IgD-negative memory B cell (primary cell): ENCODE measurements around the gene SLC15A3. TPM values are rescaled to one million over a fixed set of nuclear protein-coding genes. Genes with fewer than 3 reads are reported as not detected.
A peak's percentile ranks its signal among the peaks of the same experiment; 100 is the strongest.

Experiments used
- H3K27ac Mint-ChIP-seq, 3 donors: one replicate each; pipeline ENCODE4 v1.8.0; 2020 to 2022; ENCODE audit warnings: mild to moderate bottlenecking in 3 of 3, mixed read lengths in 3 of 3, moderate library complexity in 1 of 3
- H3K27me3 Mint-ChIP-seq: one replicate; pipeline ENCODE4 v1.8.0; 2021; ENCODE audit warnings: mixed read lengths
- H3K36me3 Mint-ChIP-seq: one replicate; pipeline ENCODE4 v1.8.0; 2020; ENCODE audit warnings: mild to moderate bottlenecking, mixed read lengths
- H3K4me1 Mint-ChIP-seq, 3 donors: one replicate each; pipeline ENCODE4 v1.8.0; 2020 to 2022; ENCODE audit warnings: mixed read lengths in 3 of 3, mild to moderate bottlenecking in 1 of 3
- H3K4me3 Mint-ChIP-seq, 4 donors: one replicate each; pipeline ENCODE4 v1.8.0; 2020 to 2022; ENCODE audit warnings: mild to moderate bottlenecking in 4 of 4, mixed read lengths in 4 of 4, moderate library complexity in 3 of 4
- H3K9me3 Mint-ChIP-seq, 3 donors: one replicate each; pipeline ENCODE4 v1.8.0; 2020 to 2021; ENCODE audit warnings: mixed read lengths in 3 of 3, mild to moderate bottlenecking in 1 of 3
- polyA plus RNA-seq: library from polyadenylated mRNA; unstranded; fragments of 300-500 nt; fragmentation: Illumina TruSeq; gene quantifications from one replicate; pipeline ENCODE4 v1.2.3, GENCODE V29; 2021

The SLC15A3 gene
- polyA plus RNA-seq, 1 donor from 2014 or later = 15.2 TPM

DNA sequence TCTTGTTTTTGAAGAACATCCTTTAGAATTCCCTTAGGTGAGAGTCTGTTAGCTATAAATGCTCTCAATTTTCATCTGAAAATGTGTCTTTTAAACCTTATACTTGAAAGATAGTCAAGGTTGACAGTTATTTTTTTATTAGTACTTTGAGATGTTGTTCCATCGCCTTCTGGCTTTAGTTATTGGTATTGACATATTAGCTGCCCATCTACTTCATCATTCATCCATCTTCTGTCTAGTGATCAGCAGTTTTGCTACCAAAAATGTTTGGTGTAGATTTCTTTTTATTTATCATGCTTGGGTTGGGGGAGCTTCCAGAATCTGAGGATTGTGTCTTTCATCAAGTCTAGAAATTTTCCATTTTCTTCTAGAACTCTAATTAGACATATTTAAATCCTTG is 16.2 kb upstream of the SLC15A3 start:
- no peaks in the 10 kb centered on the region for H3K36me3 Mint-ChIP-seq
- no peaks in the 10 kb centered on the region for H3K27me3 Mint-ChIP-seq
- H3K4me3 Mint-ChIP-seq = no peak overlapping the region
- H3K27ac Mint-ChIP-seq = peak overlapping the region in 1 of 3 donors; percentile 39
- H3K4me1 Mint-ChIP-seq = peaks cover 11 to 18% (median 15%) of the 10 kb centered on the region in 3 donors
- H3K9me3 Mint-ChIP-seq = peaks cover 0 to 5% (median 4%) of the 10 kb centered on the region in 3 donors

DNA sequence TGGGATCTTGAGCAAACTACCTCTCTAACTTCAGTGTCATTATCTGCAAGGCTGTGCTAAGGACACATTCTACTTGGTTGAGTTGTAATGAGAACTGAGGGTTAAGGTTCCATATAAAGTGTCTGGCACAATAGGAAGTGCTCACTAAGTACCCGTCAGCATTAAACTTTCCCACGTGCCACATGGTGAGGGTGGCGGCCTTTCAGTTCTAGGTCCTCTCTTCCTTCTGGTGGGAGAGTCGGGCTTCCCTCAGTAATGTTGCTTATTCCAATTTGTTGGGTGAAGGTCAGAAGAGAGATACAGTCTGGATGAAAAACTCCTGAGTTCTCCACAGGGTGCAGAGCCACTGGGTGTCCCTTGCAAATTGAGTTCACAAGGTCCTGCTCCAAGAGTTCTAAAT is 14.9 kb upstream of the SLC15A3 start:
- Mint-ChIP-seq H3K9me3 (peaks cover 0 to 5% (median 4%) of the 10 kb centered on the region in 3 donors), H3K27ac (no peak overlapping the region), H3K27me3 (no peaks in the 10 kb centered on the region), H3K4me1 (peaks cover 9 to 15% (median 15%) of the 10 kb centered on the region in 3 donors), H3K4me3 (no peak overlapping the region), H3K36me3 (no peaks in the 10 kb centered on the region)

DNA sequence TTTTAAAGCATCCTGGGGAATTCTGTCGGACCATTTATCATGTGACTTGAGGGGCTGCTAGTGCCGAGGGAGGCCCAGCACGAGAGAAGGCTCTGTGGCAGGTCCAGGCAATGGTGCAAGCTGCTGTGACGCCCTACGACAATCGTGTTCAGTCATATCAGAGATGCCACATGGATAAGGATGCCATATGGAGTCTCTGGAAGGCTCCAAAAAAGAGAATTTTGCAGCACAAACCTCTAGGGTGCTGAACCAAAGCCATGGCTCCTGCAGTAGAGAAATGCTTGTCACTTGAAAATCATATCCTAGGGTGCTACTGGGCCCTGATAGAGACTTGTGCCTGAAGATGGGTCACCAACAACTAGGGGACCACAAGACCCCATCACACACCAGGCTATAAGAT is 12.8 kb upstream of the SLC15A3 start:
- Mint-ChIP-seq H3K27ac (no peak overlapping the region), H3K27me3 (no peaks in the 10 kb centered on the region), H3K9me3 (peaks cover 0 to 5% (median 4%) of the 10 kb centered on the region in 3 donors), H3K36me3 (peaks cover under 1% of the 10 kb centered on the region), H3K4me3 (no peak overlapping the region), H3K4me1 (peaks cover 0 to 2% (median 0%) of the 10 kb centered on the region in 3 donors)

DNA sequence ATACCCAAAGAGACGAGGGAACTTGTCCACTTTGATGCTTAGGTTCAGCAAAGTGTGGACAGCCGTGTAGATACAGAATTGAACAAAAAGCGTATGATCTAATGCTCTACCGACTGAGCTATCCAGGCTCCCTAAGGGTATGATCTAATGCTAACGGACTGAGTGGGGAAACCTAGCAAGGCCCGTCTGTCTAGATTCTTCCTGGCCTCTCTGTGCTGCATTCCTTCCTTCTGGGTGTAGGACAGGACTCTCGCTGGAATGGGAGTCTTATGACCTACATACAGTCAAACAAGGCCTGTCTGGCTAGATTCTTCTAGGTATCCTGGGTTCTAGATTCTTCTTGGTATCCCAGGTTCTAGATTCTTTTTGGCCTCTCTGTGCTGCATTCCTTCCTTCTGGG is 8.4 kb upstream of the SLC15A3 start:
- Mint-ChIP-seq H3K4me3 (no peak overlapping the region), H3K36me3 (peaks cover 2% of the 10 kb centered on the region), H3K9me3 (no peaks in the 10 kb centered on the region), H3K27ac (no peak overlapping the region), H3K27me3 (no peaks in the 10 kb centered on the region), H3K4me1 (peaks cover 0 to 3% (median 1%) of the 10 kb centered on the region in 3 donors)

DNA sequence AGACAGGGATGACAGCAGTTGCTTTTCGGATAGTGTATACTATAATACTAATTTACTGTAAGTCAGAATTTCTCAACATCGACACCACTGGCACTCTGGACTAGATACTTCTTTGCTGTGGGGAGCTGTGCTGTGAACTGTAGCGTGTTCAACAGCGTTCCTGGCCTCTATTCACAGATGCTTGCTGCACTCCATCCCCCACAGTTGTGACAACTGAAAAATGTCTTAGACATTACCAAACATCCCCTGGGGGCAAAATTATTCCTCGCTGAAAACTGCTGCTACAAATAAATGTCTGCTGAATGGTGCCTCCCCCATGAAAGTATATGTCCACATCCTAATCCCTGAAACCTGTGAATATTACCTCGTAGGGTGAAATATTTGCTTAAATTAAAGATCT is 7.5 kb upstream of the SLC15A3 start:
- Mint-ChIP-seq H3K27me3 (no peaks in the 10 kb centered on the region), H3K27ac (no peak overlapping the region), H3K4me1 (peaks cover 1 to 4% (median 2%) of the 10 kb centered on the region in 3 donors), H3K9me3 (no peaks in the 10 kb centered on the region), H3K36me3 (peaks cover 2% of the 10 kb centered on the region), H3K4me3 (no peak overlapping the region)

DNA sequence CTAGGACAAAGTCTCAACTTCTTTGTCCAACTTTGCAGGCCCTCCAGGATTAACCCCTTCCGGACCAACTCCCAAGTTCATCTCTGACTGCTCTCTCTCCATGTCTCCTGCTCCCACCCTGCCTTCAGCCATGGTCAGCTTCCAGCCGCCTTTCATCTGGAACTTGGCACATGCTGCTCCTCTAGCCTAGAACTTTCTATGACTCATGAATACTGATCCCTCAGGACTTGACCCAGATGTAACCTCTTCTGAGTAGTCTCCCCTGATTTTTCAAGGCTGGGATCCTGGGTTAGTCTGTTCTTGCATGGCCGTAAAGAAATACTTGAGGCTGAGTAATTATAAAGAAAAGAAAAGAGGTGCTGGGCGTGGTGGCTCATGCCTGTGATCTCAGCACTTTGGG is 5.2 kb upstream of the SLC15A3 start:
- no peaks in the 10 kb centered on the region for H3K27me3 Mint-ChIP-seq
- peaks cover 13 to 21% (median 19%) of the 10 kb centered on the region in 3 donors for H3K4me1 Mint-ChIP-seq
- peaks cover 2% of the 10 kb centered on the region for H3K36me3 Mint-ChIP-seq
- no peaks in the 10 kb centered on the region for H3K9me3 Mint-ChIP-seq
- peak overlapping the region in 1 of 3 donors; percentile 55 for H3K27ac Mint-ChIP-seq
- peak overlapping the region in 1 of 4 donors; percentile 10 for H3K4me3 Mint-ChIP-seq

DNA sequence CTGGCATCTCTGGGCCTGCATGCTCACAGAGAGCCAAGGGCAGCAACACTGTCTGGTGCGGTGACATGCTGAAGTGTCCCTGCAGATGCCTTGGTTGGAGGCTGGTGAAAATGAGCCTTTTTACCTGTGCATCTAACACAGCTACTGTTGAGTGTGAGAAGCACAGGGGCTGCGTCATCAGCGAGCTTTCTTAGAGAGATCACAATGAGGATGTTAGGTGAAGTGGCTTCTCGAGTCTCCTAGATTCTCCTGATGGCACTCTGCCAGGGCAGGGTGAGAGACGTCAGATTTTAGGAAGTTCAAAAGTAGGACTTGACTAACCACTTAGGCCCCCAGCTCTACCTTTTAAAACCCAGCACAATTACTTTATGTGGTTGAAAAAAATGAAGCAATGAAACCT is 3.6 kb upstream of the SLC15A3 start:
- no peaks in the 10 kb centered on the region for H3K27me3 Mint-ChIP-seq
- H3K4me1 Mint-ChIP-seq = peaks cover 15 to 22% (median 19%) of the 10 kb centered on the region in 3 donors
- H3K9me3 Mint-ChIP-seq = no peaks in the 10 kb centered on the region
- H3K36me3 Mint-ChIP-seq = peaks cover 2% of the 10 kb centered on the region
- peak overlapping the region in 2 of 4 donors; percentile 40 to 57 for H3K4me3 Mint-ChIP-seq
- H3K27ac Mint-ChIP-seq = peak overlapping the region; percentile 18 to 88 (median 23)

DNA sequence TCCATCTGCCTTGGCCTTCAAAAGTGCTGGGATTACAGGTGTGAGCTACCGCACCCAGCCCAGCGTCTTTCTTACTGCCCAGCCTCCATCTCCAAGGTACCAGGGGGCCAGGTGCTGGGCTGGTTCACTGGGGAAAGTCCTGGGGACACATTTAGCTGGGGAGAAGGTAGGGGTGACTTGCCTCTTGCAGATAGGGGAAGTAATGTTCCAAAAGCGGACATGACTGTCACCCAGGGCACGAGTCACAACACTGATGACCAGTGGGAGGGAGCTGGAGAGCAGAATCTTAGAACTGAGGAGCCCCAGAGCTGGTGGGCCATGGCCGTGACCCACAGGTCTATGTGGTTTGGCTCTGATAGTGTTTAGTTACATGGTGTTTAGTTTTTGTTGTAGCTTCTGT is 2.4 kb upstream of the SLC15A3 start:
- no peaks in the 10 kb centered on the region for H3K9me3 Mint-ChIP-seq
- H3K27me3 Mint-ChIP-seq = no peaks in the 10 kb centered on the region
- peak overlapping the region in 3 of 4 donors; percentile 25 to 84 (median 63) for H3K4me3 Mint-ChIP-seq
- H3K4me1 Mint-ChIP-seq = peaks cover 19 to 30% (median 22%) of the 10 kb centered on the region in 3 donors
- no peaks in the 10 kb centered on the region for H3K36me3 Mint-ChIP-seq
- peak overlapping the region; percentile 90 to 98 (median 94) for H3K27ac Mint-ChIP-seq

DNA sequence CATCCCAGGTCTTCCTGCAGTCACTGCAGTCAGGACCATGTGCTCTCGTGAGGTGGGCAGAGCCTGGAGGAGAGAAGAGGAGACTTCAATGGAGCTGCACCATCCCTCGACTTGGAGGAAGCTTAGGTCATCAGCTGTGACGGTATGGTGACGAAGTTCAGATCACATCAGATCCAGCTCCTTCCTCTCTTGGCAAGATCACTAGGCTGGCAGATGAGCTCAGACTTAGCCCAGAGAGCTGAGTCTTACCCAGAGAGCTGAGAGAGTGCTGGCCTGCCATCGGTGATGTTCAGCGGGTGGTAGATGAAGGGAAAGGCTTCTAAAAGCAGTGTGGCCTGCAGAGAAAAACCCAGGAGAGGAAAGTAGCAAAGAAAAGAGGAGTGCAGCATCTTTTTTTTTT is 1.8 kb upstream of the SLC15A3 start:
- H3K4me1 Mint-ChIP-seq = peaks cover 19 to 32% (median 24%) of the 10 kb centered on the region in 3 donors
- no peaks in the 10 kb centered on the region for H3K9me3 Mint-ChIP-seq
- H3K4me3 Mint-ChIP-seq = peak overlapping the region in 3 of 4 donors; percentile 73 to 84 (median 83)
- H3K27ac Mint-ChIP-seq = peak overlapping the region; percentile 90 to 98 (median 94)
- no peaks in the 10 kb centered on the region for H3K36me3 Mint-ChIP-seq
- H3K27me3 Mint-ChIP-seq = no peaks in the 10 kb centered on the region

DNA sequence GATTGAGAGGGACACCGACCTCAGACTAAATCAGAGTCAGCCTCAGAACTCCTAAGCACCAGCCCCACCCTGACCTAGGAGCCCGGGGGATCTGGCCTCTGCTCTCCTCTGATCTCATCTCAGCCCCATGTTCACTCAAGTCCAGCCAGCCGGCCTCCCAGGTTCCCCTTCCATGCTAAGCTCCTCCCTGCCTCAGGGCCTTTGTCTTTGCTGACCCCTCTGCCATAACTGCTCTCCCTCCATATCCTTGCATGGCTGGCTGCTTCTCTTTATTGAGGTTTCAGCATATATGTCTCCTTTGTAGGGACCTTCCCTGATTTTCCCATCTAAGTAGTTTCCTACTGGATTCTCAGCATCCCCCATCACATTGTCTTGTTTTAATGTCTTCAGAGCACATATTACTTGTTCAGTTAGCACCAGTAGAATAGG is 780 bp upstream of the SLC15A3 start:
- H3K9me3 Mint-ChIP-seq = no peaks in the 10 kb centered on the region
- H3K4me1 Mint-ChIP-seq = peaks cover 27 to 39% (median 31%) of the 10 kb centered on the region in 3 donors
- peak overlapping the region; percentile 83 to 95 (median 88) for H3K4me3 Mint-ChIP-seq
- H3K27me3 Mint-ChIP-seq = no peaks in the 10 kb centered on the region
- H3K36me3 Mint-ChIP-seq = no peaks in the 10 kb centered on the region
- H3K27ac Mint-ChIP-seq = peak overlapping the region; percentile 90 to 98 (median 94)

DNA sequence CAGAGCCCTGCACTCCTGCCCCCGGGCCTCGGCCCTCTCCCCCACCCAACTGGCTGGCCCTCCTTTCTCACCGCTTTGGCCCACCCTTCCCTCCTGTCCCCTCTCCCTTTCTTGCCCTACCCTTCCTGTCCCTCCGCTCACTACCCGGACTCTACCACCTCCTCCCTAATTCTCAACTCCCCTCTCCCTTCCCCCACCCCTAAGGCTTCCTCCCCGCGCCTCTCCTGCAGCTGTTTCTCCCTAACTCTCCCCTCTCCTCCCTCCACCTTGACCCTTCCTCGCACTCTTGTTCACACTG is 421 bp downstream of the SLC15A3 start:
- peaks cover 27 to 45% (median 33%) of the 10 kb centered on the region in 3 donors for H3K4me1 Mint-ChIP-seq
- H3K4me3 Mint-ChIP-seq = peak overlapping the region; percentile 83 to 95 (median 88)
- H3K27me3 Mint-ChIP-seq = no peaks in the 10 kb centered on the region
- H3K9me3 Mint-ChIP-seq = no peaks in the 10 kb centered on the region
- H3K27ac Mint-ChIP-seq = peak overlapping the region; percentile 90 to 98 (median 94)
- H3K36me3 Mint-ChIP-seq = no peaks in the 10 kb centered on the region

DNA sequence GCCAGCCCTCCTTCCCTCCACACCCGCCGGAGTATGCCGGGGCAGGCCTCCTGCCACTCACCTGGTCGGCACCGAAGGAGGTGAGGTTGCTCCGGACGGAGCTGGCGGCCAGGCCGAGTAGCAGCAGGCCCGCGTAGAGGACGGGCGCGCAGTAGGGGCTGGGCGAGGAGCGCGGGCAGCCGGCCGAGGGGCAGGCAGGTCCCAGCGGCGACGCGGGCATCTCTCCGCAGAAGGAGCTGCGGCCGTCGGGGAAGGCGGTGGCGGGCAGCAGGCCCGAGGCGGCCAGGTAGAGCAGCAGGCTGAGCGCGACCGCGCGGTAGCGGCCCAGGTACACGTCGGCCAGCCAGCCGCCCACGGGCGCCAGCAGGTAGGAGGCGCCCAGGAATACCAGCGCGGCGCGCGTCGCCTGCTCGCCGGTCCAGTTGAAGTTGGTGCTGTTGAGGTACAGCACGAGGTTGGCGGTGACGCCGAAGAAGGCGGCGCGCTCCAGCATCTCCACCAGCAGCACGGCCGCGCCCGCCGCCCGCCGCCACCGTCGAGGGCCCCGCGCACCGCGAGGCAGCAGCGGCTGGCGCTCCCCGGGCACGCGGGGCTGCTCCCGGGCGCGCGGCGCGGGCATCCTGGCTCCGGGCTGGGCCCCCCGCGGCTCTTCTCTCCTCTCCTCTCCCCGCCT is 907 bp downstream of the SLC15A3 start:
- Mint-ChIP-seq H3K27me3 (no peaks in the 10 kb centered on the region), H3K36me3 (peaks cover 3% of the 10 kb centered on the region), H3K27ac (peak overlapping the region; percentile 70 to 98 (median 94)), H3K4me1 (peaks cover 27 to 50% (median 38%) of the 10 kb centered on the region in 3 donors), H3K9me3 (no peaks in the 10 kb centered on the region), H3K4me3 (peak overlapping the region; percentile 83 to 95 (median 89))

DNA sequence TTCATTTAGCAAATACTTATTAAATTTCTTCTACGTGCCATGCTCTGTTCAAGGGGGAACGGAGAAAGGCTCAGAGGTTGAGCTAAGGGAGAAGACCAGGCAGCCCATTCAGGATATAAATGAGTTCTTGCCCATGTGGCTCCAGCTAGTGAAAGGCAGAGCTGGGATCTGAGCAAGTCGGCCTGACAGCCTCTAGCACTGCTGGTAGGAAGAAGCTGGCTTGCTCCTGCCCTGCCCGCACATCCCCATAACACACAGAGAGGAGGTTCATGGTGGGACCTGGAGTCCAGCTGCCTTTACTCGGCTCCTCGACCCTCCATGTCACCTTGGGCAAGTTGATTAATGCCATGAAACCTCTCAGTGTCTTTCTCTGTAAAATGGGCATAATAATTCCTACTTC is 2.0 kb downstream of the SLC15A3 start:
- Mint-ChIP-seq H3K36me3 (peaks cover 4% of the 10 kb centered on the region), H3K4me1 (peaks cover 31 to 52% (median 38%) of the 10 kb centered on the region in 3 donors), H3K9me3 (no peaks in the 10 kb centered on the region), H3K4me3 (peak overlapping the region; percentile 78 to 95 (median 89)), H3K27me3 (no peaks in the 10 kb centered on the region), H3K27ac (peak overlapping the region; percentile 70 to 93 (median 90))

DNA sequence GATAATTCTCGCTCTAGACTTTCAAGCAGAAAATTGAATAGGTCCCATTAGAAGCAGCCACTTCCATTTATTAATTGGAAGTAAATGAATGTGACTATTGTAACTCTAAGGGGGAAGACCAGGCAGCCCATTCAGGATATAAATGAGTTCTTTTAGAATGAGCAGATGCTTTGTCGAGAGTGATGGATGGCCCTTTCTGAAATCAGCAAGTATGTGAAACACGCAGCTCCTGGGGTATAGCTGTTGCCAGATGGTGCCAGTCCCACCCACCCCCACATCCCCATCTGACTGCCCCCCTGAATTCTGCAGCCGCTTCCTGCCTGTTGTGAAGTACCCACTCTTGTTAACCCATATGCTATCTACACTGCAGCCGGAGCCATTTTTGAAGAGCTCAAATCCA is 3.7 kb downstream of the SLC15A3 start:
- Mint-ChIP-seq H3K27me3 (no peaks in the 10 kb centered on the region), H3K4me3 (peak overlapping the region in 3 of 4 donors; percentile 76 to 91 (median 84)), H3K9me3 (no peaks in the 10 kb centered on the region), H3K4me1 (peaks cover 28 to 54% (median 34%) of the 10 kb centered on the region in 3 donors), H3K36me3 (peaks cover 9% of the 10 kb centered on the region), H3K27ac (peak overlapping the region in 2 of 3 donors; percentile 30 to 74)

DNA sequence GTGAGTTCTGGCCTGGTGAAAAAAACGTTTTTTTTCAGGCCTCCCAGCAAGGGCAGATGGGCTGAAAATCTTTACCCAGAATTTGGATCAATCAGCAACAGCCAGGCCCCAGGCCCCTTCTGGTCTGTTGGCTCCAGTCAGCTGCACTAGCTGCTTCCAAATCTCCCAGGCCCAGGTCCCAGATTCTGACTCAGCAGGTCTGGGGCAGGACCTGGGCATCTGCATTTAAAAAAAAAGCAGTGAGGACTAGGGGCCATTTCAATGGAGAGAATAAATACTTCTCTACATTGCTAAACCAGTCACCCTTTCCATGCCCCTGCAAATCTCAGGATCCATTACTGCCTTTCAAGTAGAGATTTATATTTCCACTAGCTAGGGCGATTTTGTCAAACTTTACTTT is 4.3 kb downstream of the SLC15A3 start:
- Mint-ChIP-seq H3K36me3 (peaks cover 9% of the 10 kb centered on the region), H3K27ac (peak overlapping the region in 2 of 3 donors; percentile 10 to 46), H3K4me1 (peaks cover 27 to 54% (median 34%) of the 10 kb centered on the region in 3 donors), H3K27me3 (no peaks in the 10 kb centered on the region), H3K9me3 (no peaks in the 10 kb centered on the region), H3K4me3 (peak overlapping the region in 1 of 4 donors; percentile 84)
